Amniotic epithelial cell (primary cell): ENCODE results near the gene GGT7.
"Not testable (repeated sequence)": the region's sequence is repeated elsewhere in the genome, so short reads cannot be mapped to it uniquely, and the experiment has no call there.

Experiments used
- DNase-seq: peaks from one replicate; pipeline ENCODE4 v3.0.0-alpha.2; 2010; ENCODE audit warnings: low read depth

The GGT7 gene

GRCh38 chr20:34842143-34842542 lies 30.5 kb downstream of the GGT7 start:
- DNase-seq, result no peak

- peak; percentile 47 for DNase-seq
Measured at GRCh38 chr20:34834459-34834893, 38.2 kb downstream of the GGT7 start.

- no peak for DNase-seq
Measured at GRCh38 chr20:34831936-34832335, 40.7 kb downstream of the GGT7 start.

- no peak for DNase-seq
Measured at GRCh38 chr20:34829191-34829590, 43.5 kb downstream of the GGT7 start.

- DNase-seq, result peak; percentile 74
Measured at GRCh38 chr20:34825530-34826362, 46.9 kb downstream of the GGT7 start, which contains the start of gene NCOA6. NCOA6 (minus strand) TSS chr20:34825651; CDS start chr20:34782355, 43,296 bp downstream.

GRCh38 chr20:34824806-34825529 lies 47.7 kb downstream of the GGT7 start:
- DNase-seq, result peak; percentile 11

GRCh38 chr20:34824452-34824805 lies 48.2 kb downstream of the GGT7 start:
- DNase-seq, result peak; percentile 37

- peak; percentile 29 for DNase-seq
Measured at GRCh38 chr20:34824026-34824425, 48.6 kb downstream of the GGT7 start.

- DNase-seq, result no peak
Measured at GRCh38 chr20:34820805-34821578, 51.7 kb downstream of the GGT7 start.

GRCh38 chr20:34817801-34818200 lies 54.9 kb downstream of the GGT7 start:
- DNase-seq, result no peak

GRCh38 chr20:34817072-34817471 lies 55.6 kb downstream of the GGT7 start:
- DNase-seq, result no peak

GRCh38 chr20:34815636-34816035 lies 57.0 kb downstream of the GGT7 start:
- DNase-seq, result no peak

- no peak for DNase-seq
Measured at GRCh38 chr20:34808583-34808982, 64.1 kb downstream of the GGT7 start.

- not testable (repeated sequence) for DNase-seq
Measured at GRCh38 chr20:34807944-34808465, 64.7 kb downstream of the GGT7 start.

- DNase-seq, result no peak
Measured at GRCh38 chr20:34806255-34806654, 66.4 kb downstream of the GGT7 start.

GRCh38 chr20:34798871-34799270 lies 73.8 kb downstream of the GGT7 start:
- no peak for DNase-seq

GRCh38 chr20:34798328-34798727 lies 74.3 kb downstream of the GGT7 start:
- DNase-seq, result no peak

GRCh38 chr20:34797012-34797995 lies 75.4 kb downstream of the GGT7 start:
- DNase-seq, result no peak
